HG03432 (cell line): ENCODE data around the gene RELB.

Experiments
- ATAC-seq: cut with Tn5 transposase; IDR thresholded peaks from one replicate; pipeline ENCODE4 v1.9.1; 2021; ENCODE audit warnings: mild to moderate bottlenecking, moderate library complexity; ENCODE audit not compliant: unreplicated experiment

Gene RELB

DNA sequence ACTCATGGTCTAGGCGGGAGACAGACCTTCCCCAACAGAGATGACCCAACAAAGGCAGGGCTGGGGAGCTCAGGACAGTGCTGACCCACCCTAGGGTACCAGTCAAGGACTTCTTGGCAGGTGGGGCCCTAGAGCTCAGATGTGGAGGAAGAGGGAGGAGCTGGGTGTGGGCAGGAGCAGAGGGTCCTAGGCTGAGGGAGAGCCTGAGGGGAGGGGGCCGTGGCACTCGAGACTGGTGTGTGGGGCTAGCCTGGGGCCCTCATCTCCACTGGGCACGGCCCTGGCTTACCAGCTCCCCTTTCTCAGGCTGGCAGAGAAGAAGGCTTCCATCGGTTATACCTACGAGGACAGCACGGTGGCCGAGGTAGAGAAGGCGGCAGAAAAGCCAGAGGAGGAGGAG, 56.2 kb downstream of the RELB start:
- ATAC-seq: no peak

DNA sequence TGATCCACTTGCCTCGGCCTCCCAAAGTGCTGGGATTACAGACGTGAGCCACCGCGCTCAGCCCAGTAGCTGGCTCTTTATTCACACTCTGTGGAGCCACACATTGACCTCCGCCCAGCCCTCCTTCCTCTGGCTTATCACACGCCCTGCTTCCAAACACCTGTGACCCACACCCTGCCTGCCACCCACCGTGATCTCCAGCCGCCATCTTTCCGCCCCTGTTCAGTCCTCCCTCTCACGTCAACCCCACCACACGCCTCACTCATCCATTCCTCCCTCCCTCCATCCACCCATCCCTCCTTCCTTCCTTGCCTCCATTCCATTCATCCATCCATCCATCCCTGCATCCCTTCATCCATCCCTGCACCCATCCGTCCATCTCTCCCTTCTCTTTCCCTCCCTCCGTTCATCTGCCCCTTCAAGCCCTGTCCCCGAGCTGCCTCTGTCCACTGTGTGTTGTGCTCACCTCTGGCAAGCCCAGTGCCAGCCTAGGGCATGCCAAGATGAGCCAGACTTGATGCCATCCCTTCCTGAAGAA, 57.4 kb downstream of the RELB start:
- no peak for ATAC-seq

DNA sequence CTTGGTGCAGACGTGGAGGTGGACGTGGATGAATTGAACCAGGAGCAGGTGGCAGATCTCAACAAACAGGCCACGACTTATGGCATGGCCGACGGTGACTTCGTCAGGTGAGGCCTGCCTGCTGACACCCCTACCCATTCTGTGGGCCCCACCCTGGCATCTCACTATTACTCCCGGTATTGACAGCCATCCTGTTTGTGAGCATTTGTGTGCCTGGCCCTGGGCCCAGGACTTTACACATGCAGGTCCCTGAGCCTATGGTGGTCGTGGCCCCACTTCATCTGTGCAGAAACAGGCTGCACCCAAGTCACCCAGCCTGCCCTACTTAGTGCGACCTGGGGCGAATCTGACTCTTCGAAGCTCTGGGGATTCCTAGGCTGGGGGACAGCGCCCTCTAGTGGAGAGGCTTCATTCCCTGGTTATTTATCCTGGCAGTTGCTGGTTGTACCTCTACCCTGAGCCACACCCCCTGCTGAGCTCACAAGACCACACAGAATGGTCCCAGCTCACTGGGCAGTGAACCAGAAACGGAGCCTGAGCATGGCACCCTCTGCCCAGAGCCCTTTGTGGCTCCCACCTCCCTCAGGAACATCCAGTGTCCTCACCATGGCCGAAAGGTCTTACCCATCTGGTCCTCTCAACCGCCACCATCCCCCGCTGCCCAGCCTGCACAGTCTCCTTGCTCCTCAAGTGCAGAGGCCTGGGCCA, 58.1 kb downstream of the RELB start:
- ATAC-seq: peak; percentile 40

DNA sequence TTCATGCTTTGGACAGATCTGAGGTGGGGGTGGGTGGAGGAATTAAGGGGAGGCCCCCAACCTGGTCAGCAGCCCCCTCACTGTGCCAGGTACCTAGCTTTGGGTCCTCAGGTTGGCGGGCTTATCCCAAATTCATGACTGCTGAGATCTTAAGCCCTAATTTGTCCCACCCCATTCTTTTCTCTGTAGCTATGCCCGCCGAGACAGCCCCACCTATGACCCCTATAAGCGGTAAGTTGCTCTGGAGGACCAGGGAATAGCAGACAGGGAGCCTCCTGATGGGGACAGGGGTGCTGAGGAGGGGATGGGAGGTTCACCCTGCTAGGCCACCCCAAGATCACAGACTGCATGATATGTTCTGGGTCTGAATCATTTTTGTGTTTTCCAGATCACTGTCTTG, 60.7 kb downstream of the RELB start:
- ATAC-seq: no peak

DNA sequence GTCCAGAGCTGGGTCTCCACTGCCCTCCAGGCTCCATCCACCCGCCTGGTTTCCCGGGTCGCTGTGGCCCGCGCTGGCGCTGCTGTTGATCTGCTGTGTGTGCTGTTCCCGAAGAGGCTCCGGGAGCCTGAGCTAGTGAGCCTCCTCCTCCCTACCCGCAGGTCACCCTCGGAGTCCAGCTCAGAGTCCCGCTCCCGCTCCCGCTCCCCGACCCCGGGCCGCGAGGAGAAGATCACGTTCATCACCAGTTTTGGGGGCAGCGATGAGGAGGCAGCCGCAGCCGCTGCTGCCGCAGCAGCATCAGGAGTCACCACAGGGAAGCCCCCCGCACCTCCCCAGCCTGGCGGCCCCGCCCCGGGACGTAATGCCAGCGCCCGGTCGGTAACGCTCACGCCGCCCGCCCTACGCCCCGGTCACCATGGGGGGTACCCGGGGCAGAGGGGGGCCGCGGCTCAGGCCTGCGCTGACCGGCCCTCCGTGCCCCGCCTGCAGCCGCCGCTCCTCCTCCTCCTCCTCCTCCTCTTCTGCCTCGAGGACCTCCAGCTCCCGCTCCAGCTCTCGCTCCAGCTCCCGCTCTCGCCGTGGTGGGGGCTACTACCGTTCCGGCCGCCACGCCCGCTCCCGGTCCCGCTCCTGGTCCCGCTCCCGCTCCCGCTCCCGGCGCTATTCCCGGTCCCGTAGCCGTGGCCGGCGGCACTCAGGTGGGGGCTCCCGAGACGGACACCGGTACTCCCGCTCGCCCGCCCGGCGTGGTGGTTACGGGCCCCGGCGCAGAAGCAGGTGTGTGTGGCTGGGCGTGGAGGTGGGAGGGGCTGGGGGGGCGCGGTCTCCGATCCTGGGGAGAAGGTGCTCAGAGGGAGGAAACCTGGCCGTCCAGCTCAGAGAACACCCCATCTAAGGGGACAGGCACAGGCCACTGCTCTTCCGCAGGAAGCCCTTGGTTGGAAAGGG, 62.9 kb downstream of the RELB start:
- no peak for ATAC-seq

DNA sequence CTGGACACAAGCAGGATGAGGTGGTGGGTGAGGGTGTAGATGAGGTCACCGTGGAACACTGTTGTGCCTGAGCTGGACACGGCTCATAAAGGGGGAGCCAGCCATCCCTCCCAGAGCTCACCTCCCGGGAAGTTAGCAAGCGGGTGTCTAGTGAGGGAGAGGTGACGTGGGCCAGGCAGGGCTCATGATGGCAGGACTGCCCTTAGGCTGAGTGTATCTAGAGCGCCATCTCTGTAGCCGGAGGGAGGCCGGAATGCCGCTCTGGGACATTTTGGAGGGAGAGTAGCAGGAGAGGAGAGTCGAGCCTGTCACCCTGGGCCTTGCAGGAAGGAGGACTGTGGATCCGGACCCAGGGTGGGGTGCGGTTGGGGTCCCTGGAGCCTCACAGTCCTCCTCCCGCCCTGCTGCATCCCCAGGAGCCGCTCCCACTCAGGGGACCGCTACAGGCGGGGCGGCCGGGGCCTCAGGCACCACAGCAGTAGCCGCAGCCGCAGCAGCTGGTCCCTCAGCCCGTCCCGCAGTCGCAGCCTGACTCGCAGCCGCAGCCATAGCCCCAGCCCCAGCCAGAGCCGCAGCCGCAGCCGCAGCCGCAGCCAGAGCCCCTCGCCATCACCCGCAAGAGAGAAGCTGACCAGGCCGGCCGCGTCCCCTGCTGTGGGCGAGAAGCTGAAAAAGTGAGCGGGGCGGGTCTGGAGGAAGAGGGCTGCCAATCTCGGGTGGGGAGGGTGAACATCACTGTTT, 65.8 kb downstream of the RELB start:
- no peak for ATAC-seq

DNA sequence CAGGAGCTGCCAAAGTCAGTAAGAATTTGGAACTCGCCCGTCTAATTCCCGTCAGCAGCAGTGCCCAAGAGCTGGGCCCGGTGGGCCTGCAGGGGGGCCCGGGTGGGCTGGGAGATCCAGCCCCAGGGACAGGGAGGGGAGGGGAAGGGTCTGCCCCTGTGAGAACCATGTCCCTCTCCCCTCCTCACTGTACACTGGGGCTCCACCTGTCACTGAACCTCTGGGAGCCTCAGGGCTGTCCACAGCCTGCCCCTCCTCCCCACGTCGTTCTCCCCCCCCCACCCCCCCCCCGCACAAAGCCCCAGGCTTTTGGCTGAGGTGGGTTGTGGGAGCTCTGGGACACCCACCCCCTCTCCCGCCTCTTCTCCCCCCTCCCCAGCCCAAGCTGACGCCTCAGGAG, 66.8 kb downstream of the RELB start:
- ATAC-seq: no peak

DNA sequence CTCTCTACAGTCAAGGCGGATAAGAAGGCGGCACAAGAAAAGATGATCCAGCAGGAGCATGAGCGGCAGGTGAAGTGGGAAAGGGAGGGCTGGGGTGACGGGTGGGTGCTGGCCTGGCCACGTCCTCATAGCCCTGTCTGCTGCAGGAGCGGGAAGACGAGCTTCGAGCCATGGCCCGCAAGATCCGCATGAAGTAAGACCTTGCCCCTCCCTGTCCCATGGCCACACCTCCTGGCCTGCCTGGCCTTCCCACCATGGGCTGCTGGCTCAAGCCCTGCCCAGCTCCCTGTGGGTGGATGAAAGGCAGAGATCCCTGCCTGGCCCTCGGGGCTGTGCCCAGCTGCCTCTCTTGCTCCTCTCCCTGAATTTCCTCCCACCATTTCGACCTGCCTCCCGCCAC, 67.8 kb downstream of the RELB start:
- ATAC-seq: no peak

DNA sequence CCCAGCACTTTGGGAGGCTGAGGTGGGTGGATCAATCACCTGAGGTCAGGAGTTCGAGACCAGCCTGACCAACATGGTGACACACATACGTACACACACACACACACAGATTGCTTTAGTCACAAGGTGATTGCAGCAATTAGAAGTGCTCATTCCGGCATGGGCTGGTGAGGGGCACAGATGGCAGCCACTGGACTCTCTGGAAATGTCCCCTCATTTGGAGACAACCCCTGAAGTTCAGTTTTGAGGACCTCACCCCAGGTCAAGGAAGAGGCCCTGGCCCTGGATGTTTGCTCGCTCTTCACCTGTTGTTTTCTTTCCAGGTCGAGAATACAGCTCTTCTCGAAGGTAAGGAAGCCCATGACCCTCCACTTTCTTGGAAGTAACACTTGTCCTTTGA, 69.0 kb downstream of the RELB start:
- ATAC-seq: no peak

DNA sequence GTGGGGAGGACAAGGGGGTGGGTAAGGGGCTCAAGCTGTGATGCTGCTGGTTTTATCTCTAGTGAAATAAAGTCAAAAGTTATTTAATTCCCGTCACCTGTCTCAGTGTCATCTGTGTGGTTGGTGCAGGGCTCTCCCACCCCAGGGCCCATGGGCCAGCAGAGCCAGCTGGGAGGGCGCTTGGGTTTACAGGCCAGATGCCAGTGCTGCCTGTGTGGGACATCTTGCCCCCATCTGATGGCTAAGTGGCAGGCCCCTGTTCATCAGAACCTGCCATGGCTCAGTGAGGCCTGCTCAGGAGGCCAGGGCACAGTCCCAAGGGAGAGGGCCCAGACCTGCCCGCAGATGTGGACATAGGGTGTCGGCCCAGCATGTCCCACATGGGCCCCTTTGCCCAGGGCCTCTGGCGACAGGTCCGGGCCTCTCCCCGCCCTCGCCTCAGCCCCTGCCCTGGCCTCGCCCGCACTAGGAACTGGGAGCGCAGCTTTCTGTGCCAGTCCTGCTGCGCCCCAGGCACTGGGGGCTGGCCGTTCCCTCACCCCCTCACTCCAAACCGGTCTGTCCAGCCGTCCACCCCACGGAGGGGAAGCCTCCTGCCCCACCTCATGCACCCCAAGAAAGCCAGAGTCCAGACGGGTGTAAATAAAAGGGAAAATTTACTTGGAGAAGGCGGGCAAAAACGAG, 69.7 kb downstream of the RELB start:
- no peak for ATAC-seq

DNA sequence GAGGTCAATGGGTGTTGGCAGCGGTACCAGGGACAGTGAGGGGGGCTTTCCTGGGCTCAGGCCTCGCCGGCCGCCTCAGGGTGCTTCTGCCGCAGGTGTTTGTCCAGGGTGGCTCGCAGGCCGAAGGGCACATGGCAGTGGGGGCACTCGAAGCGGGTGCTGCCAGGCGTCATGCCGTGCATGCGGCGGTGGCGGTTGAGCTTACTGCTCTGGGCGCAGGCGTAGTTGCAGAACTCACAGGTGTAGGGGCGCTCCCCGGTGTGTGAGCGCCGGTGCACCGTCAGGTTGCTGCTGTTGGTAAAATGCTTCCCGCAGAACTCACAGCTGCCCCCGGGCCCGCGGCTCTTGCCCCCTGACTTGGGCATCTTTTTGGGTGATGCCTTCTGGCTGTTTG, 70.3 kb downstream of the RELB start:
- no peak for ATAC-seq

DNA sequence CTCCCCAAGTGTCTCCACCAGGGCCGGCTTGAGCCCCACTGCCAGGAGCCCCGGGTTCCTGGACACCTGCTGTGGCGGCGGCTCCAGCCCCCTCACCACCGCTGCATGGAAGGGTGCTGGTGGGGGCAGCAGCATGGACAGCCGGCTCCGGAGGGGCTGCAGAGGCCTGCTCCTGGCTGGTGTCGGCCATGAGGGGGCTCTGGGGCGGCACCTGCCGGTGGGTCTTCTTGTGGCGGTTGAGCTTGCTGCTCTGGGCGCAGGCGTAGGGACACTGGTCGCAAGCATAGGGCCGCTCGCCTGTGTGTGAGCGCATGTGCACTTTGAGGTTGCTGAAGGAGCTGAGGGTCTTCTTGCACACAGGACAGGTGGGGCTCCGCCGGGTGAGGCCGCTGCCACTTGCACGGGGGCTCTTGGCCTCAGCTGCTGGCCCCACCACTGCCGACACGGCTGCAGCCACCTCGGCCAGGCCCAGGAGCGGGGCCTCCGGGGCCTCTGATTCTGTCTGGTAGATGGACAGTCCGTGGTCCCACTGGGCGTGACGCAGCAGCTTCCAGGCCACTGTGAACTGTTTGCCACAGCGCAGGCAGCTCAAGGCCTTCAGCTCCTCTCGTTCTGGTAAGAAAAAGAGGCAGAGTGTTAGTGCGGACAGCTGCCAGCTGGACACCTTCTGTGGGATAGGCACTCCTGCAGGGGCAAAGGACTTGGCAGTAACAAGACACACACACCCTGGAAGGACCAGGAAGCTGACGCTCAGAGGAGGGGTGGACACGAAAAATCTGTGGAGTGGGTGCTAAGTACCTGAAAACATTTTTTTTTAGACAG, 70.9 kb downstream of the RELB start:
- ATAC-seq: no peak

DNA sequence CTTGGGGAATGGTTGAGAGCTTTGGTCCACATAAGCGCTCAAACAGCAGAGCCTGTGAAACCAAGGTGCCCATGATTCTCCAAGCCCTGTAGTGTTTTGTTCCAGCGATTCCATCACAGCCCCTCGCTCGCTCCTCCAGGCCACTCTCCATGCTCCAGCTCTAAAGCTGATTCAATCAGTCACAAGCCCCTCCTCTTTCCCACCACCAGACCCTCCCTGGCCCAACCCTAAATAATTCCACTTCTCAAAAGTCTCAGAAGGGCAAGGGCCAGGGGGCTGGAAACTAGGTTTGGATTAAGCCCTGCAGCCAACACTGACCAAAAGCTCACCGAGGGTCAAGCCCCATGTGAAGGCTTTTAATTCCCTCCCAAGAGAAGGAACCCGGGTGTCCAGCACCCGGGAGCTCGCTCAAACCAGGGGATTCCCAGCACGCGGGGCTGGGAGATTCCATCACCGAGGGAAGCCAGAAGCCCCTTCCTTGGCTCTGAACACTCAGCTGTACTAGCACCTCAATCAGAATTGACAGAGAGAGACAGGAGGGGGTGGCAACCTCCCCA, 73.6 kb downstream of the RELB start:
- ATAC-seq: no peak

DNA sequence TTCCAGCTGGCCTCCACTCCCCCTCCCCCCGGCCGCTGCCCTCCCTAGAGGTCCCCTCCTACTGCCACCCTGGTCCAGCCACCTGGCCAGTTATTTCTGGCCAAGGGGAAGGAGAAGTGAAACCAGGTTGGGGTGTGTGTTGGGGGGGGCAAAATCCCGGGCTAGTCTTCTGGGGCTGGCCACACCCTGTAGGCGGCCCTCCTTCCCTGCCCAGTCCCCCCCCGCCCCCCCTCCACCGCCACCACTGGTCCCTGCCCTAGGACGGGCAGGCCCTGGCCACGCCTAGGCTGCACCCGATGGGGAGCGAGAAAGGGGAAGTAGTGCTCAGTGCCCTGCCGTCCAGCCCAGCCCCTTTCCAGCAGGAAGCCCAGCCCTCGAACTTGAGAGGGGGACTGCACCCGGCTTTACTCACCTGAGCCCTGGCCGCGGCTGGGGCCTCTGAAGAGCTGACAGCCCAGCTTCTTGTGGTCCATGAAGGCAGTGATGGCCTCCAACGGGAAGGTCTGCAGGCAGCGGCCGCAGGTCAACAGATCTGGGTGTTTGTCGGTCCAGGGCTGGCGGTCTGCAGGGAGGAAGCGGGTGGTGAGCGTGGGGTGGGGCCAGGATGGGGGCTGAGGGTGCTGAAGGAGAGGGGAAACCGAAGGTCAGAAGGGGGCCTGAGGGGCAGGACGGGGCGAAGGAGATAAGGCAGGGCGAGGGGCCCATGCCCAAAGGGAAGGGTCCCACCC, 74.2 kb downstream of the RELB start:
- ATAC-seq: peak; percentile 58

DNA sequence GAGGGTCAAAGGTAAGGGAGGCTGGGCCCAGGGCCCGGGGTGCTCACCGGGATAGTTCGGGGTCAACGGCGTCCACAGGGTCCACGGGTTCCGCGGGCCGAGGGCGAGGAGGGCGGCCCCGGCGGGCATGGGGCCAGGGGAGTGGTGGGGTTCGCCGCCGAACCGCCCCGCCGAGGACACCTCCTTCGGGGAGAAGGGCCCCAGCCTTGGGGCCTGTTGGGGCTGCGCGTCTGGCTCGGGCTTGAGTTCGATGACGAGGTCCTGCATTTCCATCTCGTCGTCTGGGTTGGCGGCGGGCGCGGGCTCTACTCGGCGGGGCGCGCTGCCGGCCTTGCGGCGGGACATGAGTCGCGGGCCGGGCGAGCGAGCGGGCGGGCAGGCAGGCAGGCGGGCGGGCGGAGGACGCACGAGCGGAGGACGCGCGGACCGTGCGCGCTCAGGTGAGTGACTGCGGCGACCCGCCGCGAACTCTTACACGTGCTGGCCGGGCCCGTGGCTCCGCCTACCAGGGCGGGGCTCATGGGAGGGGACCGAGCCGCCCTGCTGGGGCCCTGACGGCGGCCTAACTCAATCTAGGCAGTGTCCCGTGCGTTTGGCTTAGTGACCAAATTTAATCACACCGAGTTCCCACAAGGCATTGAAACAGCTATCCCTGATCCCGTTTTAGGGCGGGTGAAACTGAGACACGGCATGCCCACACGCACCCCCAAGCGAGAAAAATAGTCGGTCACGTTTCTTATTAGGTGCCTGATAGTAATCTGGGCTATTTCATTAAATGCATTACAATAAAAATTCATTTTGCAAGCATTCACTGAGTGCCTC, 75.0 kb downstream of the RELB start, which contains the start of gene ZNF296:
Gene ZNF296, minus strand, starts transcription at position 450 of the 822 bp plus-strand sequence. Its CDS starts 105 bp downstream, at position 345.
- peak; percentile 39 for ATAC-seq

DNA sequence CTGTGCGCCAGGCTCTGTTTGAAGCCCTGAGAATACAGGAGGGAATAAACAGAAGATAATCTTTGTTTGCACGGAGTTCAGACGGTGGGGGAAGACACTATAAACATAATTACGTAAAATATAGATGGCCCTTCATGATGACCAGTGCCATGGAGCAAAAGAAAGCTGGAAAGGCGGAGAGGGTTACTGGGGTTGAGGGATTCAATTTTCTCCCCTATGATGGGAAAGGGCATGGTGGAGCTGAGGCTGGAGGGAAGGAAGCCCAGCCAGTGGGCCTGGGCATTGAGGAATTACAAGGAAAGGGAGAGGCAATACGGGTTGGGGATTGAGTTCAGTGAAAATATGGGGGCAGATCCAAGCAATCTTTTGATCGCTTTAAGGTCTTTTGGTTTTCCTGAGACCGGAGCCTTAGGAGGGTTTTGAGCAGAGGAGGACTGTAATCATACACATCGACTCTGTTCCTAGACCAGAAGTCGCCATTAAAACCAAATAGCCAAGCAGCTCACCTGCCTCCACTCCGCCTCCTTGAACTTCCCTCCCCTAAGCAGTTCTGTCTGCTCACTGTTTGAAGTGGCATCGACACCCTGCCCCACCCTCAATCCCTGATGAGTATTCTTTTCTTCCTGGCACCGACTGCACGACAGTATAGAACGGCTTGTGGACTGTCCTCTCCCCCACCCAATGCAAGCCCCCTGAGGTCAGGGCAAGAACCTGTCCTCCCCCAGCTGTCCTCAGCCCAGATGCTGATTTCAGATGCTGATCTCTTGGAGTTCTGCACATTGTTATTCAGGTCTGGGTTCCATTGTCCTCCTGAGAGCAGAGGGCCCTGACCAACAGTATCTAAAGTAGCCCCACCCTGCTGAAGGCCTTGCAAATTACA, 75.8 kb downstream of the RELB start:
- no peak for ATAC-seq
